K562 (cell line): Measurements from ENCODE around the gene BPI. TPM values are rescaled to one million over a fixed set of nuclear protein-coding genes. Genes with fewer than 3 reads are reported as not detected.

ENCODE experiments used
- ATAC-seq: fragments of 200-7000 bp; cut with Tn5 transposase; 3 replicates; pipeline ENCODE4 v1.9.1; 2020; ENCODE audit warnings: moderate library complexity
- BruUV-seq: library from RNA; stranded (reverse); fragments of 400-500 nt; replicated peaks from 2 replicates; lab custom pipeline; 2021; lab: Mats Ljungman, UMichigan
- CTCF ChIA-PET: fragments of 300-600 bp; formaldehyde crosslinking; extraction: SDS; loops from one replicate; lab custom pipeline; 2021; ENCODE audit warnings: low intra/inter-chr PET ratio; lab: Yijun Ruan, JAX
- POLR2A ChIA-PET: fragments of 300-600, 350-650 bp; sonication (Branson Sonifier 250); formaldehyde crosslinking; extraction: SDS; loops from one replicate; lab custom pipeline; 2021; ENCODE audit warnings: antibody characterized with exemption, inconsistent platforms; lab: Yijun Ruan, JAX
- DNase-seq, 4 experiments: peaks; one replicate each; pipeline versions ENCODE4 v3.0.0 to v3.0.0-alpha.2; 2011 to 2018; ENCODE audit warnings: low spot score in 3 of 4, mixed read lengths in 3 of 4; ENCODE audit errors: extremely low read depth in 1 of 4
- FAIRE-seq: peaks from 2 replicates; lab custom pipeline; 2011; peaks lifted over from hg19 to GRCh38; lab: Jason Lieb, UNC
- H2AFZ ChIP-seq: 2 replicates; pipeline ENCODE4 v1.6.0; 2011; ENCODE audit warnings: low read depth, low read length, control low read depth, inconsistent platforms
- H3K27ac ChIP-seq: fragments of 200-600 bp; 3 replicates; pipeline ENCODE4 v1.8.0; 2011; ENCODE audit warnings: low read depth, mild to moderate bottlenecking, control low read depth, inconsistent platforms, low read length, moderate library complexity, mixed read lengths; ENCODE audit errors: extremely low read depth
- H3K27me3 ChIP-seq, 2 experiments: fragments of 300-600 bp in 1 of 2; 2 replicates in 1 of 2; 3 replicates in 1 of 2; pipeline versions ENCODE4 v1.6.0 to v1.8.0; 2011; ENCODE audit warnings: inconsistent platforms in 2 of 2, low read length in 2 of 2, mild to moderate bottlenecking in 1 of 2, mixed read lengths in 1 of 2, moderate library complexity in 1 of 2; ENCODE audit not compliant: control insufficient read depth in 2 of 2, insufficient read depth in 2 of 2
- H3K36me3 ChIP-seq: fragments of 300-600 bp; 3 replicates; pipeline ENCODE4 v1.8.0; 2011; ENCODE audit warnings: mild to moderate bottlenecking, low read length, inconsistent platforms; ENCODE audit not compliant: control insufficient read depth, insufficient read depth
- H3K4me1 ChIP-seq, 2 experiments: fragments of 200-600 bp in 1 of 2; replicated peaks in 1 of 2; 2 replicates in 1 of 2; 3 replicates in 1 of 2; pipeline versions ENCODE4 v1.5.1 to v1.8.0; 2011; ENCODE audit warnings: inconsistent platforms in 2 of 2, low read length in 2 of 2, mild to moderate bottlenecking in 1 of 2, mixed read lengths in 1 of 2, moderate library complexity in 1 of 2; ENCODE audit not compliant: control insufficient read depth in 2 of 2, insufficient read depth in 2 of 2
- H3K4me2 ChIP-seq: 2 replicates; pipeline ENCODE4 v1.6.1; 2011; ENCODE audit warnings: low read length, control low read depth, inconsistent platforms, mixed read lengths; ENCODE audit not compliant: insufficient read depth
- H3K4me3 ChIP-seq: fragments of 200-600 bp; sonication (generic), shearing (Covaris generic); 2 replicates; pipeline ENCODE4 v1.5.1; 2016; ENCODE audit warnings: control low read depth, inconsistent platforms
- H3K79me2 ChIP-seq: fragments of 200-600 bp; 3 replicates; pipeline ENCODE4 v1.8.0; 2011; ENCODE audit warnings: low read length, inconsistent platforms; ENCODE audit not compliant: control insufficient read depth, insufficient read depth
- H3K9ac ChIP-seq, 2 experiments: 2 replicates each; pipeline versions ENCODE4 v1.6.0 to v1.6.1; 2011; ENCODE audit warnings: low read depth in 2 of 2, low read length in 2 of 2, control low read depth in 1 of 2, inconsistent platforms in 1 of 2, mild to moderate bottlenecking in 1 of 2, mixed read lengths in 1 of 2; ENCODE audit not compliant: insufficient read depth in 1 of 2
- H3K9me1 ChIP-seq: one replicate; pipeline ENCODE4 v1.6.0; 2011; ENCODE audit warnings: inconsistent platforms, mild to moderate bottlenecking, low read length, moderate library complexity; ENCODE audit not compliant: control insufficient read depth, insufficient read depth
- H3K9me3 ChIP-seq: replicated peaks from 2 replicates; pipeline ENCODE4 v1.5.1; 2011; ENCODE audit warnings: low read depth, low read length, inconsistent platforms; ENCODE audit not compliant: control insufficient read depth, insufficient read depth
- H4K20me1 ChIP-seq: replicated peaks from 2 replicates; pipeline ENCODE4 v1.6.1; 2011; ENCODE audit warnings: low read length, inconsistent platforms, mixed read lengths; ENCODE audit not compliant: control insufficient read depth, insufficient read depth
- HDAC8 ChIP-seq: fragments of 450-650 bp; IDR thresholded peaks from 2 replicates; pipeline ENCODE4 v1.6.1; 2016; ENCODE audit warnings: mild to moderate bottlenecking, missing genetic modification characterization, moderate library complexity, missing compliant biosample characterization
- RBM14 ChIP-seq: fragments of 200-400 bp; formaldehyde crosslinking; IDR thresholded peaks from 2 replicates; pipeline ENCODE4 v1.6.1; 2018; ENCODE audit warnings: low read depth, mild to moderate bottlenecking, low read length, moderate library complexity, borderline replicate concordance; ENCODE audit not compliant: insufficient read depth
- SMARCA5 ChIP-seq: fragments of 450-650 bp; IDR thresholded peaks from 2 replicates; pipeline ENCODE4 v1.6.1; 2016
- SMARCC2 ChIP-seq: fragments of 450-650 bp; IDR thresholded peaks from 2 replicates; pipeline ENCODE4 v1.6.1; 2017; ENCODE audit warnings: antibody characterized with exemption, moderate library complexity, mild to moderate bottlenecking, low read depth
- SMARCE1 ChIP-seq: fragments of 450-650 bp; IDR thresholded peaks from 2 replicates; pipeline ENCODE4 v1.7.1; 2016; ENCODE audit warnings: mild to moderate bottlenecking
- XRCC3 ChIP-seq: fragments of 450-650 bp; IDR thresholded peaks from 2 replicates; pipeline ENCODE4 v1.6.1; 2017; ENCODE audit warnings: mild to moderate bottlenecking, moderate library complexity
- WGBS: fragments of 100-300 bp; shearing (Covaris generic); methylation state at CpG from one replicate; pipeline ENCODE4 v1.1.6; 2016; ENCODE audit warnings: low coverage, mixed read lengths; ENCODE audit not compliant: insufficient coverage; ENCODE audit errors: missing lambda C conversion rate; 5-methylcytosine and 5-hydroxymethylcytosine counted together
- in situ Hi-C: fragments of 300-500 bp; cut with MboI; formaldehyde crosslinking; loops from 4 replicates; pipeline ENCODE4 v1.15.0; 2018; ENCODE audit warnings: inconsistent platforms, mixed read lengths
- intact Hi-C: fragments of 100-400 bp; cut with micrococcal nuclease; formaldehyde crosslinking; loops from 2 replicates; pipeline ENCODE4 v1.14.2; 2022
- polyA plus RNA-seq, 8 experiments: library from polyadenylated mRNA; depleted of rRNA in 4 of 8; stranded (reverse) in 5 of 8; unstranded in 3 of 8; fragments of >200 nt; fragmentation: Nextera tagmentation in 2 of 8; fragmentation: Illumina TruSeq in 1 of 8; extraction: Ambion mirVana in 2 of 8; extraction: Trizol in 1 of 8; gene quantifications; 2 replicates each; pipeline versions ENCODE4 v1.2.1 to v1.2.3, GENCODE V29; 2011 to 2014; ENCODE audit warnings: inconsistent platforms in 1 of 8, missing spikeins in 1 of 8
- total RNA-seq, 7 experiments: library from RNA; depleted of rRNA in 6 of 7; stranded (reverse); fragments of >200 nt in 6 of 7; fragmentation: Illumina TruSeq in 2 of 7; extraction: Trizol in 2 of 7; gene quantifications; 2 replicates each; pipeline versions ENCODE4 v1.2.1 to v1.2.3, GENCODE V29; 2011 to 2021; ENCODE audit warnings: low replicate concordance in 1 of 7
- TF ChIP-seq, protein P1 (sequence below): IDR thresholded peaks from 2 replicates; pipeline ENCODE4 v1.6.1; 2014; ENCODE audit warnings: antibody characterized with exemption
- TF ChIP-seq, protein P2 (sequence below): fragments of 450-650 bp; formaldehyde crosslinking; IDR thresholded peaks from 2 replicates; pipeline ENCODE4 v1.4.0; 2022; ENCODE audit warnings: missing genetic modification characterization
- TF ChIP-seq, protein P3 (sequence below): sonication (generic); formaldehyde crosslinking; IDR thresholded peaks from 2 replicates; pipeline ENCODE4 v1.8.0; 2022; ENCODE audit warnings: mild to moderate bottlenecking, missing genetic modification reagents
- TF ChIP-seq, protein P4 (sequence below), 2 experiments: fragments of 250-450 bp in 1 of 2; fragments of 450-650 bp in 1 of 2; sonication (Bioruptor Pico) in 1 of 2; IDR thresholded peaks; 2 replicates each; pipeline versions ENCODE4 v1.6.1 to v1.8.0; 2016 to 2021; ENCODE audit warnings: mild to moderate bottlenecking in 2 of 2, moderate library complexity in 2 of 2, missing compliant biosample characterization in 1 of 2, missing genetic modification characterization in 1 of 2
- TF ChIP-seq, protein P5 (sequence below): sonication (generic); formaldehyde crosslinking; IDR thresholded peaks from 2 replicates; pipeline ENCODE4 v1.8.0; 2022; ENCODE audit warnings: mild to moderate bottlenecking, missing genetic modification reagents
- TF ChIP-seq, protein P6 (sequence below), 2 experiments: IDR thresholded peaks; 2 replicates each; pipeline ENCODE4 v1.6.1; 2012; ENCODE audit warnings: improper control_type of control experiment in 2 of 2, low read depth in 2 of 2, low read length in 2 of 2, borderline replicate concordance in 1 of 2

The BPI gene
- total and polyA plus RNA-seq, 9 of the 15 experiments (the other 6 are each of a cell fraction or from before 2014, with no cell fraction given): not detected

DNA sequence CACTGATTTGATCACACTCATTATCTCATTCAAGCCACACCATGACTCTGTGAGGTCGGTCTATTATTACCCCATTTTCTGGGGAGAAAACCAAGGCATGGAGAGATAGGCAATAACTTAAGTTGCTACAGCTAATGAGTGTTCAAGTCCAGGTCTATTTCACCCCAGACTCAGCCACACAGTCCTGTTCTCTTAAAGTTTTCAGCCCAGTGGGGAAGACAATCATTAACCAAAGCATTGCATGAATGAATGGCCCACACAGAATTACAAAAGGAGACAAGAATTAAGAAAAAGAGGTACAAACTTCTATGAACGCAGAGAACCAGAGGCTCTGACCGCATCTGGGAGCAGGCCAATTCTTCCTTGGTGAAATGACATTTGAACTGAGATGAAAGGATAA is 7.1 kb downstream of the BPI start (continued):
- TF ChIP-seq, protein P1, sequence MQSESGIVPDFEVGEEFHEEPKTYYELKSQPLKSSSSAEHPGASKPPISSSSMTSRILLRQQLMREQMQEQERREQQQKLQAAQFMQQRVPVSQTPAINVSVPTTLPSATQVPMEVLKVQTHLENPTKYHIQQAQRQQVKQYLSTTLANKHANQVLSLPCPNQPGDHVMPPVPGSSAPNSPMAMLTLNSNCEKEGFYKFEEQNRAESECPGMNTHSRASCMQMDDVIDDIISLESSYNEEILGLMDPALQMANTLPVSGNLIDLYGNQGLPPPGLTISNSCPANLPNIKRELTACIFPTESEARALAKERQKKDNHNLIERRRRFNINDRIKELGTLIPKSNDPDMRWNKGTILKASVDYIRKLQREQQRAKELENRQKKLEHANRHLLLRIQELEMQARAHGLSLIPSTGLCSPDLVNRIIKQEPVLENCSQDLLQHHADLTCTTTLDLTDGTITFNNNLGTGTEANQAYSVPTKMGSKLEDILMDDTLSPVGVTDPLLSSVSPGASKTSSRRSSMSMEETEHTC: no peak
- TF ChIP-seq, protein P2, sequence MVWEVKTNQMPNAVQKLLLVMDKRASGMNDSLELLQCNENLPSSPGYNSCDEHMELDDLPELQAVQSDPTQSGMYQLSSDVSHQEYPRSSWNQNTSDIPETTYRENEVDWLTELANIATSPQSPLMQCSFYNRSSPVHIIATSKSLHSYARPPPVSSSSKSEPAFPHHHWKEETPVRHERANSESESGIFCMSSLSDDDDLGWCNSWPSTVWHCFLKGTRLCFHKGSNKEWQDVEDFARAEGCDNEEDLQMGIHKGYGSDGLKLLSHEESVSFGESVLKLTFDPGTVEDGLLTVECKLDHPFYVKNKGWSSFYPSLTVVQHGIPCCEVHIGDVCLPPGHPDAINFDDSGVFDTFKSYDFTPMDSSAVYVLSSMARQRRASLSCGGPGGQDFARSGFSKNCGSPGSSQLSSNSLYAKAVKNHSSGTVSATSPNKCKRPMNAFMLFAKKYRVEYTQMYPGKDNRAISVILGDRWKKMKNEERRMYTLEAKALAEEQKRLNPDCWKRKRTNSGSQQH: no peak

DNA sequence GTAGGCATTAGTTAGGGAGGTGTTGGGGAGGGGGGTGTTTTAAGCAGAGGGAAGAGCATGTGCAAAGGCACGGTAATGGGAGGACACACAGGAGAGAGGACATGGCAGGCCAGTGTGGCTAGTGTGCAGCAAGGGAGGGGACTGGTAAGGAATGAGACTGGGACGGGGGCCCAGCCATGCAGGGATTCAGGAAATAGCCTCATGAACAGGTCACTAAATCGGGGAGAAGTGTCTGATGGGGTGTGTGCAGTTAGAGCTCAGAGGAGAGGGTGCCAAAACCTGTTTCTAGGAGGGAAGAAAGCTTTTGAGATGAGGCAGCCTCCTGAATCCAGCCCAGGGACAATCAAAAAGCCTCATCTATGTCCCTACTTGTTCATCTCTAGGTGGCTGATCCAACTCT is 7.5 kb downstream of the BPI start:
- ChIA-PET POLR2A (interaction anchor here (0.5 kb wide), 1 partner anchor 59 kb away, joined by 3 read pairs; no protein-coding TSS in a partner anchor), CTCF (no interaction called here)
- Histone ChIP-seq H3K4me1 (no peaks in the 10 kb centered on the region), H2AFZ (no peak overlapping the region), H4K20me1 (no peaks in the 10 kb centered on the region), H3K9ac (no peak overlapping the region), H3K4me3 (no peak overlapping the region), H3K27ac (no peak overlapping the region), H3K79me2 (no peaks in the 10 kb centered on the region), H3K4me2 (no peak overlapping the region), H3K27me3 (peaks cover 10 to 18% of the 10 kb centered on the region in 2 experiments), H3K9me3 (0 out of 2 replicates have a peak, but pooled peaks cover 6% of the 10 kb centered on the region), H3K9me1 (no peaks in the 10 kb centered on the region), H3K36me3 (no peaks in the 10 kb centered on the region)
- DNase-seq (no peak), ATAC-seq (no peak), FAIRE-seq (no peak)
- in situ Hi-C loops: no loop called here
- BruUV-seq: no TSS peak
- intact Hi-C loops: no loop called here
- WGBS: 0% methylated on average over 3 of the region's 3 CpGs
- TF ChIP-seq SMARCC2 (no peak), SMARCE1 (no peak), SMARCA5 (no peak), XRCC3 (no peak), RBM14 (no peak), HDAC8 (tag) (no peak)
- TF ChIP-seq, protein P3, sequence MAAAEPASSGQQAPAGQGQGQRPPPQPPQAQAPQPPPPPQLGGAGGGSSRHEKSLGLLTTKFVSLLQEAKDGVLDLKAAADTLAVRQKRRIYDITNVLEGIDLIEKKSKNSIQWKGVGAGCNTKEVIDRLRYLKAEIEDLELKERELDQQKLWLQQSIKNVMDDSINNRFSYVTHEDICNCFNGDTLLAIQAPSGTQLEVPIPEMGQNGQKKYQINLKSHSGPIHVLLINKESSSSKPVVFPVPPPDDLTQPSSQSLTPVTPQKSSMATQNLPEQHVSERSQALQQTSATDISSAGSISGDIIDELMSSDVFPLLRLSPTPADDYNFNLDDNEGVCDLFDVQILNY (CRISPR knock-in tag): no peak
- TF ChIP-seq, protein P4, sequence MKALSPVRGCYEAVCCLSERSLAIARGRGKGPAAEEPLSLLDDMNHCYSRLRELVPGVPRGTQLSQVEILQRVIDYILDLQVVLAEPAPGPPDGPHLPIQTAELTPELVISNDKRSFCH (CRISPR knock-in tag; IDR thresholded peaks at IDR 0.05): no peak
- TF ChIP-seq, protein P4 (tag; IDR thresholded peaks at IDR 0.05): no peak
- TF ChIP-seq, protein P5, sequence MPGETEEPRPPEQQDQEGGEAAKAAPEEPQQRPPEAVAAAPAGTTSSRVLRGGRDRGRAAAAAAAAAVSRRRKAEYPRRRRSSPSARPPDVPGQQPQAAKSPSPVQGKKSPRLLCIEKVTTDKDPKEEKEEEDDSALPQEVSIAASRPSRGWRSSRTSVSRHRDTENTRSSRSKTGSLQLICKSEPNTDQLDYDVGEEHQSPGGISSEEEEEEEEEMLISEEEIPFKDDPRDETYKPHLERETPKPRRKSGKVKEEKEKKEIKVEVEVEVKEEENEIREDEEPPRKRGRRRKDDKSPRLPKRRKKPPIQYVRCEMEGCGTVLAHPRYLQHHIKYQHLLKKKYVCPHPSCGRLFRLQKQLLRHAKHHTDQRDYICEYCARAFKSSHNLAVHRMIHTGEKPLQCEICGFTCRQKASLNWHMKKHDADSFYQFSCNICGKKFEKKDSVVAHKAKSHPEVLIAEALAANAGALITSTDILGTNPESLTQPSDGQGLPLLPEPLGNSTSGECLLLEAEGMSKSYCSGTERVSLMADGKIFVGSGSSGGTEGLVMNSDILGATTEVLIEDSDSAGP (CRISPR knock-in tag): no peak
- TF ChIP-seq, protein P6, sequence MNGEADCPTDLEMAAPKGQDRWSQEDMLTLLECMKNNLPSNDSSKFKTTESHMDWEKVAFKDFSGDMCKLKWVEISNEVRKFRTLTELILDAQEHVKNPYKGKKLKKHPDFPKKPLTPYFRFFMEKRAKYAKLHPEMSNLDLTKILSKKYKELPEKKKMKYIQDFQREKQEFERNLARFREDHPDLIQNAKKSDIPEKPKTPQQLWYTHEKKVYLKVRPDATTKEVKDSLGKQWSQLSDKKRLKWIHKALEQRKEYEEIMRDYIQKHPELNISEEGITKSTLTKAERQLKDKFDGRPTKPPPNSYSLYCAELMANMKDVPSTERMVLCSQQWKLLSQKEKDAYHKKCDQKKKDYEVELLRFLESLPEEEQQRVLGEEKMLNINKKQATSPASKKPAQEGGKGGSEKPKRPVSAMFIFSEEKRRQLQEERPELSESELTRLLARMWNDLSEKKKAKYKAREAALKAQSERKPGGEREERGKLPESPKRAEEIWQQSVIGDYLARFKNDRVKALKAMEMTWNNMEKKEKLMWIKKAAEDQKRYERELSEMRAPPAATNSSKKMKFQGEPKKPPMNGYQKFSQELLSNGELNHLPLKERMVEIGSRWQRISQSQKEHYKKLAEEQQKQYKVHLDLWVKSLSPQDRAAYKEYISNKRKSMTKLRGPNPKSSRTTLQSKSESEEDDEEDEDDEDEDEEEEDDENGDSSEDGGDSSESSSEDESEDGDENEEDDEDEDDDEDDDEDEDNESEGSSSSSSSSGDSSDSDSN (IDR thresholded peaks at IDR 0.05; ENCODE audit: borderline replicate concordance in 1 of 2, low read depth in 2 of 2, low read length in 2 of 2): no peak
